Astrocyte of the cerebellum (primary cell): ENCODE data around the gene COQ7.

ENCODE experiments used
- DNase-seq: peaks from one replicate; pipeline ENCODE4 v3.0.0-alpha.2; 2011; ENCODE audit warnings: low read depth
- H3K4me3 ChIP-seq: 2 replicates; pipeline ENCODE4 v1.5.1; 2011; ENCODE audit warnings: mild to moderate bottlenecking, low read depth, low read length, moderate library complexity
- in situ Hi-C: cut with HindIII; loops from 2 replicates; pipeline ENCODE4 v1.10.0; 2017; ENCODE audit warnings: low sequenced_read_pairs
- TF ChIP-seq, protein P1 (sequence below): IDR thresholded peaks from 2 replicates; pipeline ENCODE4 v1.5.1; 2012; ENCODE audit warnings: low read length, low read depth, moderate library complexity, mild to moderate bottlenecking; ENCODE audit errors: missing control alignments

The COQ7 gene

DNA sequence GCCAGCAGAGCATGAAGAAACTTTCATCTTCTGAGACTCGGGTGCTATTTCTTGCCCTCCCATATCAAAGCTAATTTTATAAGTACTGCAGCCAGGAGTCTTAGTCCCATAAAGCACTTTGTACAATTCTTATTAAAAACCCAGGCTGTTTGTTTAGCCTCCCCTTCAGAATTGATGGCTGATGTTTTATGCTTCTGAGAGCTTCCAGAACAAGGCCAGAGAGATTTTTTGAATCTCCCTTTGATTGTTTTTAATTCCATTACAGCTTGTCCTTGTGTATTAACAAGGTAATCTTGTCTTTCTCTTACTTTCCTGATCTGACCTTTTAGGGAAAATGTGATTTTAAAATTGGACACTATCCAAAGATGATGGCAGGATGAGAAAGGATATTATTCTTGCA is 16.3 kb downstream of the COQ7 start:
- DNase-seq = no peak
- no peak overlapping the region for H3K4me3 ChIP-seq
- in situ Hi-C loops = loop anchor here (25.0 kb wide), 1 partner anchor 279 kb away; no protein-coding TSS in a partner anchor
- TF ChIP-seq, protein P1, sequence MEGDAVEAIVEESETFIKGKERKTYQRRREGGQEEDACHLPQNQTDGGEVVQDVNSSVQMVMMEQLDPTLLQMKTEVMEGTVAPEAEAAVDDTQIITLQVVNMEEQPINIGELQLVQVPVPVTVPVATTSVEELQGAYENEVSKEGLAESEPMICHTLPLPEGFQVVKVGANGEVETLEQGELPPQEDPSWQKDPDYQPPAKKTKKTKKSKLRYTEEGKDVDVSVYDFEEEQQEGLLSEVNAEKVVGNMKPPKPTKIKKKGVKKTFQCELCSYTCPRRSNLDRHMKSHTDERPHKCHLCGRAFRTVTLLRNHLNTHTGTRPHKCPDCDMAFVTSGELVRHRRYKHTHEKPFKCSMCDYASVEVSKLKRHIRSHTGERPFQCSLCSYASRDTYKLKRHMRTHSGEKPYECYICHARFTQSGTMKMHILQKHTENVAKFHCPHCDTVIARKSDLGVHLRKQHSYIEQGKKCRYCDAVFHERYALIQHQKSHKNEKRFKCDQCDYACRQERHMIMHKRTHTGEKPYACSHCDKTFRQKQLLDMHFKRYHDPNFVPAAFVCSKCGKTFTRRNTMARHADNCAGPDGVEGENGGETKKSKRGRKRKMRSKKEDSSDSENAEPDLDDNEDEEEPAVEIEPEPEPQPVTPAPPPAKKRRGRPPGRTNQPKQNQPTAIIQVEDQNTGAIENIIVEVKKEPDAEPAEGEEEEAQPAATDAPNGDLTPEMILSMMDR = no peak

DNA sequence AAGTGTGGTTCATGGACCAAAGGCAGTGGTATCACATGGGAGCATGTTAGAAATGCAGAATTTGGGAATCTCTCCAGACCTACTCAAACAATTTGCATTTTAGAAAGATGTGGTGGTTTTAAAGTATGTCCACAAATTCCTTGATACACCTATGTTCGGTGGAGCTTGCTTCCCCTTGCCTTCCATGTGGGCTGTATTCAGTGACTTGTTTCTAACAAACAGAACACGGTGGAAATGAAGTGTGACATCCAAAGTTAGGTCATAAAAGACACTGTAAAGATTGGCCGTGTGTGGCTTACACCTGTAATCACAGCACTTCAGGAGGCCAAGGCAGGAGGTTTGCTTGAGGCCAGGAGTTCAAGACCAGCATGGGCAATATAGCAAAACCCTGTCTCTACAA is 16.7 kb downstream of the COQ7 start:
- no peak for DNase-seq
- TF ChIP-seq, protein P1 = no peak
- in situ Hi-C loops = loop anchor here (25.0 kb wide), 1 partner anchor 278 kb away; no protein-coding TSS in a partner anchor
- H3K4me3 ChIP-seq = no peak overlapping the region

DNA sequence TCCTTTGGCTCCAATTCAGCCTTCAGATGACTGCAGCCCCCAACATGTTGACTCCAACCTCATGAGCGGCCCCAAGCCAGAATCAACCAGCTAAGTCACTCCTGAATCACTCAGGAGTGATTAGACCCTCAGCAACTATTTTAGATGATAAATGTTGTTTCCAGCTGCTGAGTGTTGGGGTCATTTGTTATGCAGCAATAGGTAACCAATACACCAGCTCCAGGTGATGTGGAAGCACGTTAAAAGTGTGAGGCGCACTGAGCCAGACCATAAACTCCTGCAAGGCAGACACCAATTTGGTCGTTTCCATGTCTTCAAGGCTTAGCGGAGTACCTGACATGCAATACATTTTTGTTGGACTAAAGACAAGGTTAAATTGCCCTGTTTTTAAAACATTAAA is 17.5 kb downstream of the COQ7 start:
- in situ Hi-C loops = loop anchor here (25.0 kb wide), 1 partner anchor 277 kb away; no protein-coding TSS in a partner anchor
- no peak for DNase-seq
- H3K4me3 ChIP-seq = no peak overlapping the region
- TF ChIP-seq, protein P1 = no peak

DNA sequence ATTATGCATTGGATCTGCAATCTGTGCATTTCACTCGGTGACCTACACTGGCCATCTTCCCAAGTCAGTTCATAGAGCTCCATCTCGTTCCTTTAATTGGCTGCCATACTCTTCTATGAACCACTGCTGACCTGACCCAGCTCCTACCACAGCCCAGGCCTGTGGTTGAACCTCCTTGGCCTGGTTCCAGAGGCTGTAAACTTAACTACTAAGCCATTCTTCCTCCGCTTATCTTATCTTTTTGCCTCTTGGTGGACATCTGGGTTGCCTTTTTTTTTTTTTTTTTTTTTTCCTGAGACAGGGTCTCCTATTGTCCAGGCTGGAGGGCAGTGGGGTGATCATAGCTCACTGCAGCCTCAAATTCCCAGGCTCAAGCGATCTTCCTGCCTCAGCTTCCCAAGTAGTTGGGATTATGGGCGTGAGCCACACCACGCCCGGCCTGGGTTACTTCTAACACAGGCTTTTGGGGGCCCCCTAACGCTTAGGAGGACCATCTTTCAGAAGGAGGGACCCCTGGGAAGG is 18.3 kb downstream of the COQ7 start:
- TF ChIP-seq, protein P1 = no peak
- no peak for DNase-seq
- H3K4me3 ChIP-seq = no peak overlapping the region

DNA sequence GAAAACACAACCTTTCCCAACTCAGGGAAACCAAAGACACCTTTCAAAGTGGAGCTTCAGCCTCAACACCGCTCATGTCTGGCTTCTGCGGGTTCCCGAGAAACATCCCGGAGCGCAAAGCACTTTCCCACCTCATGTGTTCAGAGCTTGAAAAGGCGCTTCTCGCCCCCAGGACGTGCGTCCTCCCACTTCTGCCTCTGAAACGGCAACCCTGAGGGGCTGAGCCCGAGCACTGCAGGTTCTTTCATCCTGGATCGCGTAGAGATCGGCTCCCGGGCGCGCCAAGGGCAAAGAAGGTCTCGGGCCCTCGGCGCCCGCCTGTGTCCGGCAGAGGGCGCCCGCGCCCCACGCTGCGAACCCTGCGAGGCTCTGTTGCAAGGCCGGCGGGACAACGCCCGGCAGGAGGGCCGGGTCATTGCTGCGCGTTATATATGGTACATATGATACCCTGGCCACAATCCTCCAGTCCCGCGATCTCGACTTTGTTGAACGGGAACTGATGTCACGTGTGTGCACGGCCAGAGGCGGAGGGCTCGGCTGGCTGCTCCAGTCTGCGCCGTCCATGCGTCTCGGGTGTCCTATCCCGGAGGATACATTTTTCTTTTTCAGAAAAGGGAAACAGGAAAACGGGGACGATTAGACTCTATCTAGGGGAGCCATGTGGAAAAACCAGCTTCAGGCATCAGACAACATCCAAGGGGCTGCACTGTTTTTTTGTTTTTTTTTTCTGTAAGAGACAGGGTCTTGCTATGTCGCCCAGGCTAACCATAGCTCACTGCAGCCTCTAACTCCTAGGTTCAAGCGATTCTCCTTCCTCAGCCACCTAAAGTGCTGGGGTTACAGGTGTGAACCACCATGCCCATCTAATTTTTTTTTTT is 19.1 kb downstream of the COQ7 start:
- in situ Hi-C loops = loop anchor here (25.0 kb wide), 1 partner anchor 276 kb away; no protein-coding TSS in a partner anchor
- peak overlapping the region; percentile 42 for H3K4me3 ChIP-seq
- peak; percentile 52 for DNase-seq
- TF ChIP-seq, protein P1 = peak; percentile 97

More for the DNA sequence above, 18.3 kb downstream of the COQ7 start:
- in situ Hi-C loops = loop anchor here (25.0 kb wide), 1 partner anchor 277 kb away; no protein-coding TSS in a partner anchor

DNA sequence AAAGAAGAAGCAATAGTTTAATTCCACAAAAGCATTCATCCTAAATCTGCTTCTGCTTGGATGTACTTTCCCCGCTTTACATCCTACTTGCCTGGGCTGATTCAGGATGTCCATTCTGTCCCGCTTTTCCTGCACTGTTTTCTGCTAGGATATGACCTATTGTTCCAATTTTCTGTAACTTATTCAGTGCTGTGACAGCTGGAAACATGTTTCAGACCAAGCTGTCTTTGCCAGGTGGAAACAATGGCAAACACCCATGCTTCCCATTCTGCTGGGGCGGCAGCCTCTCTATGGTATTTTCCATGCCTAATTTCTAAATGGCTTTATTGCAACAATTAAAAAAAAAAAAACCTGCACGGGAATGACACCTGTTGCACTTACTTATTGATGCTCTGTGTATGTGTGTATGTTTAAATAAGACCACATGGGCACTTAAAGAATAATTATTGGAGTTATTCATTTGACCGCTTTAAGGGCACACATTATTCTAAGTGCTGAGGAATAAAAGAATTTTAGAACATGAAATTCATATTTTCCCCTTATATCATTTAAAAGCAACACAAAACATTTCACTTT is 21.0 kb downstream of the COQ7 start:
- TF ChIP-seq, protein P1 = no peak

More for the DNA sequence above, 21.0 kb downstream of the COQ7 start:
- in situ Hi-C loops = loop anchor here (25.0 kb wide), 1 partner anchor 274 kb away; no protein-coding TSS in a partner anchor
- no peak overlapping the region for H3K4me3 ChIP-seq
- DNase-seq = no peak
